ENCODE data around the gene GGT1.
"Not testable (repeated sequence)": the region's sequence is repeated elsewhere in the genome, so short reads cannot be mapped to it uniquely, and the experiment has no call there.

GGT1 gene

DNA sequence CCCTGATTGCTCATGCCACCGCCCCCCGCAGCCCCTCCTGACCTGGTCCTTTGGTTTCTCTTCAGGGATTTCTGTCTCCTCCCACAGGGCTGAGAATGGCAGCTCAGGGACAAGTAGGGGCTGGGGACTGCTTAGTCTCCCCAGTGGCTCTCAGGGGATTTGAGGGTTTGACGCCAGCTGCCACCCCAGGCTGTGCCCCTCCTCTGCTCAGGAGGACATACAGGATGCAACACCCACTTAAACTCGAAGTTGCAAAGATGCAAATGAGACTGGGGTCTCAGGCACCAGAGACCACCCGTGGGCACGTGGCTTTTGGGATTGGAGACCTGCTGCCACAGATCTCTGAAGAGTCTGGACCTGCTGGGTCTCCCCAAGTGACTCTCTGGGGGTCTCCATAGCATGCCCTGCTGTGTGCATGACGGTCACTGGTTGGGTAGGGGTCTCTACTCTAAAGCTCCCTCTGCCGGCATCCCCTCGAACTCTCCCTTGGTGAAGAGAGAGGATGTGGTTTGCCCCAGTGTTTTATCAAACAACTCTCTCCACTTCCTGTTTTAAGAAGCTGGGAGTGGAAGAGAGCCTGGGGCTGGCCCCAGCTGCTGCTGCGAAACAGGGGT, 31.9 kb downstream of the GGT1 start:
- not testable (repeated sequence) for H3K36me3 ChIP-seq (ENCODE audit: control insufficient read depth, insufficient read depth, low read length); H3K4me3 ChIP-seq (ENCODE audit: insufficient read depth, low read depth, low read length, poor library complexity, severe bottlenecking); DNase-seq; H3K27ac ChIP-seq (ENCODE audit: insufficient read depth, low read length, poor library complexity, severe bottlenecking); H3K27me3 ChIP-seq (replicated peaks; ENCODE audit: control insufficient read depth, insufficient read depth, low read length, poor library complexity, severe bottlenecking); H3K4me1 ChIP-seq (ENCODE audit: control insufficient read depth, insufficient read depth, low read length, poor library complexity, severe bottlenecking); H3K9me3 ChIP-seq (ENCODE audit: control insufficient read depth, low read length)

DNA sequence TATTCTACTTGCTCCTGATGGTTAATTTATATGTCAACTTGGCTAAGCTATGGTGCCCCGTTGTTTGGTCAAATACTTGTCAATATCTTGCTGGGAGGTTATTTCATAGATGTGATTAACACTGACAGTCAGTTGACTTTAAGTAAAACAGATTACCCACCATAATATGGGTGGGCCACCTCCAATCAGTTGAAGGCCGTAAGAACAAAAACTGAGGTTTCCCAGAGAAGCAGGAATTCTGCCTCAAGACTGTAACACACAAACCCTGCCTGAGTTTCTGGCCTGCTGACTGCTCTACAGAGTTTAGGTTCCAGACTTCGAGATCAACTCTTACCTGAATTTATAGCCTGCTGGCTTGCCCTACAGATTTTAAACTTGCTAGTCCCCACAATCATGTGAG, 33.5 kb downstream of the GGT1 start:
- not testable (repeated sequence) for H3K4me1 ChIP-seq (ENCODE audit: control insufficient read depth, insufficient read depth, low read length, poor library complexity, severe bottlenecking); H3K4me3 ChIP-seq (ENCODE audit: insufficient read depth, low read depth, low read length, poor library complexity, severe bottlenecking); H3K9me3 ChIP-seq (ENCODE audit: control insufficient read depth, low read length); DNase-seq; H3K27ac ChIP-seq (ENCODE audit: insufficient read depth, low read length, poor library complexity, severe bottlenecking); H3K27me3 ChIP-seq (replicated peaks; ENCODE audit: control insufficient read depth, insufficient read depth, low read length, poor library complexity, severe bottlenecking); H3K36me3 ChIP-seq (ENCODE audit: control insufficient read depth, insufficient read depth, low read length)

- not testable (repeated sequence) for H3K9me3 ChIP-seq (ENCODE audit: control insufficient read depth, low read length); H3K4me1 ChIP-seq (ENCODE audit: control insufficient read depth, insufficient read depth, low read length, poor library complexity, severe bottlenecking); H3K27ac ChIP-seq (ENCODE audit: insufficient read depth, low read length, poor library complexity, severe bottlenecking); DNase-seq; H3K27me3 ChIP-seq (replicated peaks; ENCODE audit: control insufficient read depth, insufficient read depth, low read length, poor library complexity, severe bottlenecking); H3K4me3 ChIP-seq (ENCODE audit: insufficient read depth, low read depth, low read length, poor library complexity, severe bottlenecking); H3K36me3 ChIP-seq (ENCODE audit: control insufficient read depth, insufficient read depth, low read length)
Measured at GRCh38 chr22:24642307-24642706, 39.3 kb downstream of the GGT1 start.

DNA sequence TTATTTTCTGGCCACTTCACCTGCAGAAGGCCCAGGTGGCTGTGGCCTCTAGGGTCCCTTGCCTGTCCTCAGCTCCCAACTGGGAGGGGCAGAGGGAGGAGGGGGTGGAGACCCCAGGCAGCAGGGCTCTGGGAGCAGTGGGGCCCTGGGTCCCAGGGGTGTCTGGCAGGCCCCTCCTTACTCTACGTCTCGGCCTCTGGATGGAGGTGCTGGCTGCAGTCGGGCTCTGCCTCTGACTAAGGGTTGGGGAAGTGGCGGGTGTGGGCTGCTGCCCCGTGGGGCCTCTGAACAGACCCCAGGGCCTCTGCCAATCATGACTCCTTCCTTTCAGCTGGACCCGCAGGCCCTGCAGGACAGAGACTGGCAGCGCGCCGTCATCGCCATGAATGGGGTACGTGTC, 41.4 kb downstream of the GGT1 start:
- H3K27ac ChIP-seq (ENCODE audit: insufficient read depth, low read length, poor library complexity, severe bottlenecking); H3K9me3 ChIP-seq (ENCODE audit: control insufficient read depth, low read length); H3K27me3 ChIP-seq (replicated peaks; ENCODE audit: control insufficient read depth, insufficient read depth, low read length, poor library complexity, severe bottlenecking); DNase-seq; H3K4me1 ChIP-seq (ENCODE audit: control insufficient read depth, insufficient read depth, low read length, poor library complexity, severe bottlenecking); H3K36me3 ChIP-seq (ENCODE audit: control insufficient read depth, insufficient read depth, low read length); H3K4me3 ChIP-seq (ENCODE audit: insufficient read depth, low read depth, low read length, poor library complexity, severe bottlenecking): not testable (repeated sequence)

DNA sequence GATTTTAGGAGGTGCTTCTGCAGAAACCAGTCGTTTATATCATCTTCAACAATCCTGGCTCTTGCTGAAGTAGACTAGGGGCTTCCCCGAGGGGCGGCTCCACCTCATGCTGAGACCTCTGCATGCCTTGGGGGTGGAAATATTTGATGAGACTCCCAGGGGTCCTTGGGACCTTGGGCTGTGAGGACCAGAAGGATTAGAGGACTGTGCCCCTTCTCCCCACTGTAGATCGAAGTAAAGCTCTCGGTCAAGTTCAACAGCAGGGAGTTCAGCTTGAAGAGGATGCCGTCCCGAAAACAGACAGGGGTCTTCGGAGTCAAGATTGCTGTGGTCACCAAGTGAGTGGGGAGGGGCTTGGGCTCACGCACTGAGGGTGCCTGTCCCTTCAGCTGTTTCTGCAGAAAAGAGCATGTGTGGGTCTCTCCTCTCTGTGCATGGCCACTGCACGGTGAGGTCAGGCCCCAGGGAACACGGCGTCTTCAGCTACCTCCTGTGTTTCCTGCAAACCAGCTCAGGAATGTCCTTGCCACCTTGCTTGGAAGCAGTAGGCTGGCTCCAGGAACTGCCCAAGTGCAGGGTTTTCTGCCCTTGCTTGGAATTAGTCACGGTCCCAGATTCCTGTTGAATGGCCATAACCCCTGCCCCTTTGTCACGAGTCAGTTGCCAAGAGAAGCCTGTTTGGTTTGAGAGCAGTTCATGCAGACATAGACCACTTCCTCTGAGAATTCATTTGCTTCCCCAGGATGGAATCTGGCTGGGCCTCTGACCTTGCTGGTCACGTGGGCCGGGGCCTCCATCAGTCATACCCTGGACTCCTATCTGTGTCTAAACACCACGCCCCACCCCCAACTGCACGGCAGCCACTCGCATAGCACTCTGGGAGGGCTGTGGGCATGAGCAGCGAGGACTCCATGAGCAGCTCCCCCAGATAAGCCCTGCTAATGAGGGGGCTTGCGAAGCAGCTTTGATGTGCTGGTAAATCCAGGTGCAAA, 42.7 kb downstream of the GGT1 start:
- DNase-seq; H3K4me3 ChIP-seq (ENCODE audit: insufficient read depth, low read depth, low read length, poor library complexity, severe bottlenecking); H3K9me3 ChIP-seq (ENCODE audit: control insufficient read depth, low read length); H3K27me3 ChIP-seq (replicated peaks; ENCODE audit: control insufficient read depth, insufficient read depth, low read length, poor library complexity, severe bottlenecking); H3K36me3 ChIP-seq (ENCODE audit: control insufficient read depth, insufficient read depth, low read length); H3K4me1 ChIP-seq (ENCODE audit: control insufficient read depth, insufficient read depth, low read length, poor library complexity, severe bottlenecking); H3K27ac ChIP-seq (ENCODE audit: insufficient read depth, low read length, poor library complexity, severe bottlenecking): not testable (repeated sequence)

DNA sequence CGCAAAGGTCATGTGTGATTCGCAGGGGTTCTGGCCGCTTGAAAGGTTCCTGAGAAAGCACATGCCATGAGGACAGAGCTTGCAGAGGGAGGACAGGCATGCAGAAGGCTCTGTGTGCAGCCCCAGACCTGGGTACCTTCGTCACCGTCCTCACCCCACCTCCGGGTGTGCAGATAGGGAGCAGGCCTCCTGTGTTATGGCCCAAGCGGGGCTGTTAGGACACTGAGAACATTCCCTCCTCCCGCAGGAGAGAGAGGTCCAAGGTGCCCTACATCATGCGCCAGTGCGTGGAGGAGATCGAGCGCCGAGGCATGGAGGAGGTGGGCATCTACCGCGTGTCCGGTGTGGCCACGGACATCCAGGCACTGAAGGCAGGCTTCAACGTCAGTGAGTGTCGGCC, 43.8 kb downstream of the GGT1 start:
- H3K27me3 ChIP-seq (replicated peaks; ENCODE audit: control insufficient read depth, insufficient read depth, low read length, poor library complexity, severe bottlenecking); H3K36me3 ChIP-seq (ENCODE audit: control insufficient read depth, insufficient read depth, low read length); H3K4me1 ChIP-seq (ENCODE audit: control insufficient read depth, insufficient read depth, low read length, poor library complexity, severe bottlenecking); H3K27ac ChIP-seq (ENCODE audit: insufficient read depth, low read length, poor library complexity, severe bottlenecking); H3K4me3 ChIP-seq (ENCODE audit: insufficient read depth, low read depth, low read length, poor library complexity, severe bottlenecking); DNase-seq; H3K9me3 ChIP-seq (ENCODE audit: control insufficient read depth, low read length): not testable (repeated sequence)

- H3K4me3 ChIP-seq (ENCODE audit: insufficient read depth, low read depth, low read length, poor library complexity, severe bottlenecking); H3K36me3 ChIP-seq (ENCODE audit: control insufficient read depth, insufficient read depth, low read length); H3K27ac ChIP-seq (ENCODE audit: insufficient read depth, low read length, poor library complexity, severe bottlenecking); H3K4me1 ChIP-seq (ENCODE audit: control insufficient read depth, insufficient read depth, low read length, poor library complexity, severe bottlenecking); H3K27me3 ChIP-seq (replicated peaks; ENCODE audit: control insufficient read depth, insufficient read depth, low read length, poor library complexity, severe bottlenecking); DNase-seq; H3K9me3 ChIP-seq (ENCODE audit: control insufficient read depth, low read length): not testable (repeated sequence)
Measured at GRCh38 chr22:24649371-24649770, 46.4 kb downstream of the GGT1 start.

GRCh38 chr22:24650884-24651283, 47.9 kb downstream of the GGT1 start:
- peak in 1 of 3 donors; percentile 16 for DNase-seq
- not testable (repeated sequence) for H3K9me3 ChIP-seq (ENCODE audit: control insufficient read depth, low read length); H3K4me3 ChIP-seq (ENCODE audit: insufficient read depth, low read depth, low read length, poor library complexity, severe bottlenecking); H3K27ac ChIP-seq (ENCODE audit: insufficient read depth, low read length, poor library complexity, severe bottlenecking); H3K4me1 ChIP-seq (ENCODE audit: control insufficient read depth, insufficient read depth, low read length, poor library complexity, severe bottlenecking); H3K27me3 ChIP-seq (replicated peaks; ENCODE audit: control insufficient read depth, insufficient read depth, low read length, poor library complexity, severe bottlenecking); H3K36me3 ChIP-seq (ENCODE audit: control insufficient read depth, insufficient read depth, low read length)

DNA sequence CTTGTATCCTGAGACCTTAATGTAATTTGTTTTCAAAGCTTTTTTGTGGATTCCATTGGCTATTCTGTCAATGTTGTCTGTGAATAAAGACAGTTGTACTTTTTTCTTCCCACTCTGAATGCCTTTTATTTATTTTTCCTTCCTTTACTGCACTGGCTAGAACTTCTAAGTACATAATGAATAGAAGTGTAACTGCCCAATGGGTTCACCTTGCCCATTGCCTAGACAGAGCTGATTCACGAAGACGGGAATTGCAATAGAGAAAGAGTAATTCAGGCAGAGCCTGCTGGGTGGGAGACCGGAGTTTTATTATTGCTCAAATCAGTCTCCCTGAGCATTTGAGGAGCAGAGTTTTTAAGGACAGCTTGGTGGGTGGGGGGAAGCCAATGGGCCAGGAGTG, 62.4 kb downstream of the GGT1 start:
- H3K36me3 ChIP-seq (ENCODE audit: control insufficient read depth, insufficient read depth, low read length); DNase-seq; H3K27ac ChIP-seq (ENCODE audit: insufficient read depth, low read length, poor library complexity, severe bottlenecking); H3K4me3 ChIP-seq (ENCODE audit: insufficient read depth, low read depth, low read length, poor library complexity, severe bottlenecking); H3K4me1 ChIP-seq (ENCODE audit: control insufficient read depth, insufficient read depth, low read length, poor library complexity, severe bottlenecking); H3K27me3 ChIP-seq (replicated peaks; ENCODE audit: control insufficient read depth, insufficient read depth, low read length, poor library complexity, severe bottlenecking); H3K9me3 ChIP-seq (ENCODE audit: control insufficient read depth, low read length): not testable (repeated sequence)

DNA sequence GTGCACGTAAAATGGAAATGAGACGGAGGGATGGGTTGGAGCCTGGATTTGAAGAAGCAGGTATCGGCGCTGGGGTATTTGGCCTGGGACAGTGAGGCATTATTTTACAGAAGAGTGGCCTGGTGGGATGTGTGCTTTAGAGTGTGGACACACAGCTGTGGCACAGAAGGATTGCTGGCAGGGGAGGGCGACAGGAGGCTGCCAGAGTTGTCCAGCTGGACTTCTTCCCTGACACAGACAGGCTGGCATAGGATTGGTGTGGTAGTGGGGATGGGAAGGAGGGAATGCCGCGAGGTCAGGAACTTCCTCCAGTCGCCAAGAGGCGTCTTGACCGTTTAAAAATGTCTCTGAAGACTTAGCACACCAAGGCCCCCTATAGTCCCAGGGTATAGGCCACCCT, 64.9 kb downstream of the GGT1 start:
- H3K27me3 ChIP-seq (replicated peaks; ENCODE audit: control insufficient read depth, insufficient read depth, low read length, poor library complexity, severe bottlenecking); H3K27ac ChIP-seq (ENCODE audit: insufficient read depth, low read length, poor library complexity, severe bottlenecking); DNase-seq; H3K4me1 ChIP-seq (ENCODE audit: control insufficient read depth, insufficient read depth, low read length, poor library complexity, severe bottlenecking); H3K4me3 ChIP-seq (ENCODE audit: insufficient read depth, low read depth, low read length, poor library complexity, severe bottlenecking); H3K36me3 ChIP-seq (ENCODE audit: control insufficient read depth, insufficient read depth, low read length); H3K9me3 ChIP-seq (ENCODE audit: control insufficient read depth, low read length): not testable (repeated sequence)
